Vagina (tissue), 2 donors: ENCODE results near the gene SELENOO.

Source experiments
- CTCF ChIP-seq, 3 experiments: fragments of 450-650 bp in 2 of 3; fragments of 200-600 bp in 1 of 3; sonication (generic) in 1 of 3; IDR thresholded peaks; one replicate each; pipeline ENCODE4 v1.5.1; 2017 to 2019; ENCODE audit warnings: antibody characterized with exemption in 3 of 3, mild to moderate bottlenecking in 2 of 3, moderate library complexity in 2 of 3
- POLR2A ChIP-seq, 2 donors: fragments of 450-650 bp; IDR thresholded peaks; one replicate each; pipeline ENCODE4 v1.6.1; 2017; ENCODE audit warnings: antibody characterized with exemption in 2 of 2, mild to moderate bottlenecking in 2 of 2, moderate library complexity in 2 of 2
- POLR2AphosphoS5 ChIP-seq, 2 donors: sonication (generic); formaldehyde crosslinking; IDR thresholded peaks; one replicate each; pipeline ENCODE4 v1.9.0; 2017; ENCODE audit warnings: antibody characterized with exemption in 2 of 2, mild to moderate bottlenecking in 2 of 2, low read depth in 1 of 2; ENCODE audit not compliant: insufficient read depth in 1 of 2

GRCh38 chr22:50169181-50169759 is 31.5 kb upstream of the SELENOO start:
- TF ChIP-seq POLR2A (IDR thresholded peaks at IDR 0.05) (no peak), CTCF (IDR thresholded peaks at IDR 0.05) (no peak), POLR2AphosphoS5 (IDR thresholded peaks at IDR 0.05; ENCODE audit: insufficient read depth in 1 of 2, low read depth in 1 of 2) (no peak)
